Measurements from ENCODE around the gene SAMSN1. TPM values are rescaled to one million over a fixed set of nuclear protein-coding genes. Genes with fewer than 3 reads are reported as not detected.

The SAMSN1 gene
- total RNA-seq (2014; rRNA removed; shearing (Covaris generic)) = not detected in 2 replicates

GRCh38 chr21:14545906-14546480, at the start of gene SAMSN1:
Gene SAMSN1, minus strand, starts transcription at chr21:14546315. Its CDS starts 54 bp downstream, at chr21:14546261.
- Histone ChIP-seq H3K27ac (no peak within 1 kb of the TSS), H3K9me3 (replicated peaks) (no peaks in the 10 kb centered on the region), H3K36me3 (no peaks in the 10 kb centered on the region), H3K27me3 (replicated peaks) (no peaks in the 10 kb centered on the region; the same call in 1 of the 2 replicates), H3K4me3 (no peak within 1 kb of the TSS), H3K4me1 (replicated peaks) (no peaks in the 10 kb centered on the region)
- DNase-seq (ENCODE audit: low read depth in 1 of 2, low spot score in 2 of 2) = no peak

DNA sequence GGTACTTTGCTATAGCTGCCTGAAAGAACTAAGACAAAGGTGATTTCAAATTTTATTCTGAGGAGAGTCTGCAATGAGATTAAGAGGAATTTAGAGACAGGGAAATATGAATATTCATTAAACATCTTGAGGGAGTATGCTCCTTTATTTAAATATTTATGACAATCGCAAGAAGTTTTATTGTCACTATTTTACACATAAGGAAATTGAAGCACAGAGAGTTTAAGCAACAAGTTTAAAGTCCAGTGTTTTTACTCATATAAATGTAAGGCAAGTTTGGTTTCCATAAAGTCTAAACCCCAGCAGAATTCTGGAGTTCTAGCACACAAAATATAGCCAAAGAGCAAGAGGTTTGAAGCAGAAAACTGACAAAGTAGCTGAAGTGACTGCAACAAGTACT, 49.3 kb upstream of the SAMSN1 start:
- no peak overlapping the region for H3K4me3 ChIP-seq
- DNase-seq (ENCODE audit: low read depth in 1 of 2, low spot score in 2 of 2) = no peak
- no peak overlapping the region for H3K27ac ChIP-seq
- H3K4me1 ChIP-seq (replicated peaks) = no peaks in the 10 kb centered on the region
- no peaks in the 10 kb centered on the region for H3K9me3 ChIP-seq (replicated peaks)
- no peaks in the 10 kb centered on the region for H3K36me3 ChIP-seq
- no peaks in the 10 kb centered on the region for H3K27me3 ChIP-seq (replicated peaks)

DNA sequence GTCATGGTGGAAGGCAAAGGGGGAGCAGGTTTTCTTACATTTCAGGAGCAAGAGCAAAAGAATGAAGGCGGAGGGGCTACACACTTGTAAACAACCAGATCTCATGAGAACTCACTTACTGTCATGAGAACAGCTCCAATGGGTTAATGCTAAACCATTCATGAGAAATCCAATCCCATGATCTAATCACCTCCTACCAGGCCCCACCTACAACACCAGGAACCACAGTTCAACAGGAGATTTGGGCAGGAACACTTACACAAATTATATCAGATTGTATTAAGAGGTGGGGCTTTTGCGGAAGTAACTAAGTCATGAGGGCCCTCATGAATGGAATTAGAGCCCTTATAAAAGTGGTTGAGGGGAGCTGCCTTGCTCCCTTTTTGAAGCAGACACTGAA, 48.9 kb upstream of the SAMSN1 start:
- Histone ChIP-seq H3K27me3 (replicated peaks) (no peaks in the 10 kb centered on the region), H3K9me3 (replicated peaks) (no peaks in the 10 kb centered on the region), H3K4me1 (replicated peaks) (no peaks in the 10 kb centered on the region), H3K27ac (no peak overlapping the region), H3K4me3 (no peak overlapping the region), H3K36me3 (no peaks in the 10 kb centered on the region)
- DNase-seq (ENCODE audit: low read depth in 1 of 2, low spot score in 2 of 2) = no peak

DNA sequence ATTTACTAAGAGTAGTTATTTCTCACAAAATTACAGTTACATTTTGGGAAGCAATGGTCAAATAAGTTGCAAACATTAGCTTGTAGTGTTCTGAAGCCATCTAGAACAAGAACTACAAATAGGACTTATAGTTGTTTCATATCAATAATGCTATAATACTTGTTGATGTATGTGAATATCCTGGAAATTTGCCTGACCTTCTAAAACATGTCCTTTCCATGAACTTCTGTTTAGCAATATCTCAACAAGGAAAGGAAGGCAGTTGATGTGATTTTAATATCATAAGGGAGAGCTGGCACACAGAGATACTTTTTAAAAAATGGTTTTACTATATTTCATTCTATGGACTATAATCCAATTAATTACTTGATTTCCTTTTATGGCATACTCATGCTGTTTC, 47.1 kb upstream of the SAMSN1 start:
- no peak for DNase-seq (ENCODE audit: low read depth in 1 of 2, low spot score in 2 of 2)
- H3K27me3 ChIP-seq (replicated peaks) = no peaks in the 10 kb centered on the region
- no peaks in the 10 kb centered on the region for H3K4me1 ChIP-seq (replicated peaks)
- no peak overlapping the region for H3K4me3 ChIP-seq
- H3K27ac ChIP-seq = no peak overlapping the region
- no peaks in the 10 kb centered on the region for H3K9me3 ChIP-seq (replicated peaks)
- H3K36me3 ChIP-seq = no peaks in the 10 kb centered on the region

DNA sequence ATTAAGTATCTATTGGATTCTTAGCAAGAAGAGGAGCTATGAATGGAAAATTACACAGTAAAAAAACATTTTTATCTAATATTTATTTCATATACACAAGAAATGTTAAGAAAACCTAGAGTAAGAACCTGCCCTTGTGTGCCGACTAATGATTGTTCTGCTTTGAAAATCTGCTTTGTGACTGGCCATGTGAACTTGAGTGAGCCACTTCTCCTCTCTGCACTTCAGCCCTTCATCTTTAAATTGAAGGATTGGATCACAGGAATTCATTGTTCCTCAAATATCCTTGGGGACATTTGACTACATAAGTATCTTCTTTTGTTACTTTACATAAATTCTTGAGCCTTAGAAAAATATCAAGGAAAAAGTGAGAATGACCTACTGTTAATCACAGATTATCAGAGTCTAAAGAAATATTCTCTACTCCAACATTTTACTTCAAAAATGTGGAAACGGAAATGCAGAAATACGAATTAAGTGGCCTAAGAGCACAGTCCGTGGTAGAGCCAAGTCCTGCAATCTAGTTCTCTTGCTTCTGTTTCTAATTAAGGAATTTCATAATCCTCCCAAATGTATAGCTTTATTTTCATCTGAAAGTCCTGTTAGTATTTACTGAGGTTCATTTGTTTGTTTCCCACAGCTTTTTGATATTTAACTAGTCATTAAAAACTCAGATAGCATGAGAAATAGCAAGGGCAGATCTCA, 46.3 kb upstream of the SAMSN1 start:
- Histone ChIP-seq H3K27ac (no peak overlapping the region), H3K4me3 (no peak overlapping the region), H3K27me3 (replicated peaks) (no peaks in the 10 kb centered on the region), H3K4me1 (replicated peaks) (no peaks in the 10 kb centered on the region), H3K9me3 (replicated peaks) (no peaks in the 10 kb centered on the region), H3K36me3 (no peaks in the 10 kb centered on the region)
- no peak for DNase-seq (ENCODE audit: low read depth in 1 of 2, low spot score in 2 of 2)

- no peaks in the 10 kb centered on the region for H3K27me3 ChIP-seq (replicated peaks)
- H3K4me1 ChIP-seq (replicated peaks) = no peaks in the 10 kb centered on the region
- H3K27ac ChIP-seq = no peak overlapping the region
- no peak overlapping the region for H3K4me3 ChIP-seq
- H3K36me3 ChIP-seq = no peaks in the 10 kb centered on the region
- DNase-seq (ENCODE audit: low read depth in 1 of 2, low spot score in 2 of 2) = no peak
- no peaks in the 10 kb centered on the region for H3K9me3 ChIP-seq (replicated peaks)
These were observed 45.8 kb upstream of the SAMSN1 start for GRCh38 chr21:14591882-14592281.

- no peaks in the 10 kb centered on the region for H3K4me1 ChIP-seq (replicated peaks)
- H3K36me3 ChIP-seq = no peaks in the 10 kb centered on the region
- DNase-seq (ENCODE audit: low read depth in 1 of 2, low spot score in 2 of 2) = no peak
- H3K27me3 ChIP-seq (replicated peaks) = no peaks in the 10 kb centered on the region
- H3K27ac ChIP-seq = no peak overlapping the region
- no peak overlapping the region for H3K4me3 ChIP-seq
- no peaks in the 10 kb centered on the region for H3K9me3 ChIP-seq (replicated peaks)
These were observed 45.3 kb upstream of the SAMSN1 start for GRCh38 chr21:14591377-14591776.

- no peaks in the 10 kb centered on the region for H3K9me3 ChIP-seq (replicated peaks)
- no peaks in the 10 kb centered on the region for H3K36me3 ChIP-seq
- H3K27ac ChIP-seq = no peak overlapping the region
- H3K4me1 ChIP-seq (replicated peaks) = no peaks in the 10 kb centered on the region
- H3K27me3 ChIP-seq (replicated peaks) = no peaks in the 10 kb centered on the region
- no peak overlapping the region for H3K4me3 ChIP-seq
- no peak for DNase-seq (ENCODE audit: low read depth in 1 of 2, low spot score in 2 of 2)
These were observed 43.9 kb upstream of the SAMSN1 start for GRCh38 chr21:14589855-14590563.

DNA sequence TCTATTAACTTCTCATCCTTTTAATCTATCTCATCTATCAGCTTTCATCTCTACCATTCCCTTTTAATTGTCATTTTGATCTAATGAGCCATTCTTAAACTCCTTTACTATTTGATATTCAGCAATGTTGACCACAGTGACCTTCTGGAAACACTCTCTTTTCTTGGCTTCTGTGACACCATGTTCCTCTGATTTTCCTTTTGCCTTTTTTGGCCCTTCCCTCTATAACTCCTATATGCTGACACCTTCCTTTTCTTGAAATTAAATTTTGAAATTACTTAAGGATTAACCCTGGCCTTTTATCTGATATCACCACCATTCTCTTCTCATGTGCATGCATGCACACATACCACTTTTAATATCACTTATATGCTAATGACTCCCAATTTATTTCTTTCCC, 41.2 kb upstream of the SAMSN1 start:
- H3K4me3 ChIP-seq = no peak overlapping the region
- no peaks in the 10 kb centered on the region for H3K27me3 ChIP-seq (replicated peaks)
- DNase-seq (ENCODE audit: low read depth in 1 of 2, low spot score in 2 of 2) = no peak
- no peaks in the 10 kb centered on the region for H3K9me3 ChIP-seq (replicated peaks)
- no peaks in the 10 kb centered on the region for H3K36me3 ChIP-seq
- H3K4me1 ChIP-seq (replicated peaks) = no peaks in the 10 kb centered on the region
- no peak overlapping the region for H3K27ac ChIP-seq

DNA sequence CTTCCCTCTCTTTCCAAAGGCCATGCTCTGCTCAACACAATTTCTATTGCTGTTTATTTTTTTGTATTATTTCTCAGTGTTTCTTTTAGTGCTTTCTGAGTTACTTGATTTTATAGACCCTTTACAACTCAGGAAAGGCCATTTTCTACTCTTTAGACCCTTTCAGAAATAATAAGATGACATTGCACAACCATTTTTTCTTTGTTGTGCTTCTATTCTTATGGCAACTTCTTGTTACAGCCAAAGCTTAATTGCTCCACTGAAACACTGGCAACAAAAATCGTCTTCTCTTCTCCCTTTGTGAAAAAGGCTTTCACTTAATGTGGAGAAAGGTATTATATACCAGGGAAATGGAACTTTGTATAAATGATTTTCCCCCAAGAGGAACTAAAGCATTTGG, 39.0 kb upstream of the SAMSN1 start:
- no peaks in the 10 kb centered on the region for H3K9me3 ChIP-seq (replicated peaks)
- no peak for DNase-seq (ENCODE audit: low read depth in 1 of 2, low spot score in 2 of 2)
- no peaks in the 10 kb centered on the region for H3K4me1 ChIP-seq (replicated peaks)
- no peak overlapping the region for H3K4me3 ChIP-seq
- H3K27ac ChIP-seq = no peak overlapping the region
- H3K27me3 ChIP-seq (replicated peaks) = no peaks in the 10 kb centered on the region
- H3K36me3 ChIP-seq = no peaks in the 10 kb centered on the region

DNA sequence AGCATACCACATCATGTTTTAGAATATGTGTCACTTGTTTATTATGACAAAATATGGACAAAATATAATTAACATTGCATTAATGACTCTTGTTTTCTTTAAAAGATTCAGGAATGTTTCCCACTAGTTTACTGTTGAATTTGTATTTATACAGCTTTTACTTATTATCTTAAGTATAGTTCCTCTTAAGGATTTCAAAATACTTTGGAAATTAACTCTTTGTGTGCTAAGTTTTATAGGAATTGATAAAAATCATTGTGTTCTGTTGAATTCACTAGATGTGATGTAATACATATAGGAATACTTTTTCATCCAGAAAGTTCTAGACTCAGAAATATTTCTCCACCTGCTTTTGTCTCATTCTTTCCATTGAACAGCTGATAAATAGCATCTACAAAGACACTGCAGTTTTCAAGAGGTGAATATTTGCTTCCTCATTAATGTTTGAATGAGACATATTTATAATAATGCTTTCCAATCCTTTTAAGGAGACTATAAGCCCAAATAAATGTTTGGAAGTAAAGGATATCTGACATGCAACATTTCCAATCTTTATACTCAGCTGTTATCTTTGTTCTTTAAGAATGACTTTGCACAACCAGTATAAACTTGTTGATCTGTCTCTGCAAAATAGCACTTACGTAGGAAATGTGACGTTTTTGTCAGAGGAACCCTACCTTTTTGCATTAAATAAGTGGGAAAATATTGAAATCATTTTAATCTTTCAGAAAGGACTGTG, 38.4 kb upstream of the SAMSN1 start:
- no peaks in the 10 kb centered on the region for H3K27me3 ChIP-seq (replicated peaks)
- no peaks in the 10 kb centered on the region for H3K4me1 ChIP-seq (replicated peaks)
- DNase-seq (ENCODE audit: low read depth in 1 of 2, low spot score in 2 of 2) = no peak
- no peaks in the 10 kb centered on the region for H3K9me3 ChIP-seq (replicated peaks)
- no peak overlapping the region for H3K4me3 ChIP-seq
- H3K36me3 ChIP-seq = no peaks in the 10 kb centered on the region
- H3K27ac ChIP-seq = no peak overlapping the region

GRCh38 chr21:14583629-14584255, 37.6 kb upstream of the SAMSN1 start:
- Histone ChIP-seq H3K9me3 (replicated peaks) (no peaks in the 10 kb centered on the region), H3K4me1 (replicated peaks) (no peaks in the 10 kb centered on the region), H3K27ac (no peak overlapping the region), H3K4me3 (no peak overlapping the region), H3K36me3 (no peaks in the 10 kb centered on the region), H3K27me3 (replicated peaks) (no peaks in the 10 kb centered on the region)
- DNase-seq (ENCODE audit: low read depth in 1 of 2, low spot score in 2 of 2) = no peak

DNA sequence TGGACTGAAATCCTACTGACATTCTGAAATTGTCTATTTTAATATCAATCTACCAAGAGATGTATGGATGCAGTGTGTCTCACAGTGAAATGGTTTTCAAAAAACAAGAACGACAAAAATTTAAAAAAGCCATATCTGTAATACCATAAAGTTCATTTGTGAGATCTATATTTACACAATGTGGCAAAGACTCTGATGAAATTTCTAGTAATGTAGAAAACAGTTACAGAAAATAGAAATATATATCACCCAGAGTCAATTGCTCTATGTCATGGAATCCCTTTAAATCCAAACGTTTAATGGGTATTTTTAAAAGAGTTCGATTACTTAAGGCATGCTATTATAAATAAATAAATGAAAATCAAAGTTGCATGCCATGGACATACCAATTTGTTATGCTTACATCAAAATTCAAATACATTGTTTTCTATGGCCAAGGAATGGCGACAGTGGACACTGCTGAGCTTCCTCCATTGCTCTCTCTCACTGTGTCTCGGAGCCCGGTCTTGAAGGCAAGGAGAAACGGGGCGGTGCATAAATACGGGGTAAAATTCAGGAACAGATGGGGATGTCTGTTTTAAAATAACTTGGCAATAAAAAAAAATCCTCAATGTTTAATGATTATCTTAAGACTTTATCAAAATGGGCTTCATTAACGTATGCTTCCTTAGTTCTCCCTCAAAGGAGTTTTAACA, 37.0 kb upstream of the SAMSN1 start:
- H3K4me1 ChIP-seq (replicated peaks) = no peaks in the 10 kb centered on the region
- no peak overlapping the region for H3K27ac ChIP-seq
- H3K27me3 ChIP-seq (replicated peaks) = no peaks in the 10 kb centered on the region
- no peak overlapping the region for H3K4me3 ChIP-seq
- no peaks in the 10 kb centered on the region for H3K9me3 ChIP-seq (replicated peaks)
- no peak for DNase-seq (ENCODE audit: low read depth in 1 of 2, low spot score in 2 of 2)
- H3K36me3 ChIP-seq = no peaks in the 10 kb centered on the region

Measured in SJSA1 (cell line).